GM11168 (cell line): Measurements from ENCODE around the gene TRAM2.

ENCODE experiments used
- in situ Hi-C: fragments of 300-500 bp; cut with MboI; formaldehyde crosslinking; loops from one replicate; pipeline ENCODE4 v1.12.0; 2022; ENCODE audit warnings: low sequenced_read_pairs; ENCODE audit not compliant: unreplicated experiment

Gene TRAM2

GRCh38 chr6:52577022-52577777 lies at the start of gene TRAM2:
Gene TRAM2, minus strand, starts transcription at chr6:52577060. Its CDS starts 145 bp downstream, at chr6:52576915.
- in situ Hi-C loops = no loop called here

DNA sequence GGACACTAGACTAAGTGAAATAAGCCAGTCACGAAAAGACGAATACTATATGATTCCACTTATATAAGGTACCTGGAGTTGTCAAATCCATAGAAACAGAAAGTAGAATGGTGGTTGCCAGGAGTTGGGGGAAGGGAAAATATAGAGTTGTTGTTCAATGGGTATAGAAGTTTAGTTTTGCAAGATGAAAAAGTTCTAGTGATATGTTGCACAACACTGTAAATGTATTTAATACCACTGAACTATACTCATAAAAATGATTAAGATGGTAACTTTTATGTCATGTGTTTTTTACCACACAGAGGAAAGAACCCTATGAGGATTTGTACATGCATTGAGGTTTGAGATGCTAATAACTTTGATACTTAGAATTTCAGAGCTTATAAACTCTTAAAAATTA lies 46.0 kb upstream of the TRAM2 start:
- in situ Hi-C loops = no loop called here

DNA sequence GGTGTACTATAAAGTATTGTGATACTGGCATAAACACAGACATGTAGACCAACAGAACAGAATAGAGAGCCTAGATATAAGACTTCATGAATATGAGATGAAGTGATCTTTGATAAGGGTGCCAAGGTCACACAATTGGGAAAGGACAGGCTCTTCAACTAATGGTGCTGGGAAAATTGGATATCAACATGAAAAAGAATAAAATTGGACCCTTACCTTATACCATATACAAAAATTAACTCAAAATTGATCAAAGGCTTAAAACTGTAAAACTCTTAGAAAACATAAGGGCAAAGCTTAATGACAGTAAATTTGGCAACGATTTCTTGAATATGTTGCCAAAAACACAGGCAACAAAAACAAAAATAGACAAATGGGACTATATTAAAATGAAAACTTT lies 44.8 kb upstream of the TRAM2 start:
- in situ Hi-C loops = no loop called here

DNA sequence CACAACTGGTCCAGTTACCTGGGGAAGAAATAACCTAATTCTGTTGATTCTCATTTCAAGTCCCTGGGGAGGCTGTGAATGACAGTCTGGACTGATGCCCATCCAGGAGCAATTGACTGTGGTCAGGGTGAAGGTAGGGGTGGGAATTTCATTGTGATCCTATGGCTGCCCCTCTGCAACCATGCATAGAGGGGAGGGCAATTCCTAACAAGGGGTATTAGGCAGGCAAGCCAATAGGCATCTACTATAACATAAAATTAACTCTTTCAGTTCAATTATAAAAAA lies 44.0 kb upstream of the TRAM2 start:
- in situ Hi-C loops = no loop called here

DNA sequence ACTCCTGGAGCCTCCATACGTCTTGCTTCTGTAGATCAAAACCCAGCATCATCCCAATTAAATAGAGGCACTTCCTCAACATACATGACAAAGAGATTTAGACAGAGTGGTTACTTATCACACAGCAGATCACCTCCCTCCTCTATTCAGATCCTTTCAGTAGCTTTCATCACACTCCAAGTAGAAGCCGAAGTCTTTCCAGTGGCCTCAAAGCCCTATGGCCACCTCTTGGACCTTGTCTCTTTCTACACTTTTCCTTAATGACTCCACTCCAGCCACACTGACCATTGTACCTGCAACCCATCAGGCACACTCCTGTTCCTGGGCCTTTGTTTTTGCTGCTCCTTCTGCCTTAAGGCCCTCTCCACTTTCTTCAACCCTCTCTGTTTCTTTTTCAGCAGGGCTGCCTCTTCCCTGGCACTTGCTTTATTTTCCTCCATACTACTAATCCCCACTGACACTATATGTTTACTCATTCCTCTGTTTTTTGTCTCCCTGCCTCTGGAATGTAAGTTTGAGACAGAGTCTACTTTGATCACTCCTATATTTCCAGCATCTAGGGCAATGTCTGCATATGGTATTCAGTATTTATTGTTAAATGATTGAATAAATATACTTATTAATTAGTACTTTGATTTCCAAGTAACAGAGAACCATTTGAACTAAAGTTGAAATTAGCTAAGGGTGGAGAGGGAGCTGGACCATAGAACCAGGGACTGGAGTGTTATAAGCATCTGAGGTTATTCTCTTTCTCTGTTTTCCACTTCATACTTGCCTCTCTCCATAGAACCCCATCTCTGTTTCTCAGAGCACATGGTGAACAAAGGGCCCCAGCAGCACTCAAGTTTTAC lies 43.4 kb upstream of the TRAM2 start:
- in situ Hi-C loops = no loop called here

DNA sequence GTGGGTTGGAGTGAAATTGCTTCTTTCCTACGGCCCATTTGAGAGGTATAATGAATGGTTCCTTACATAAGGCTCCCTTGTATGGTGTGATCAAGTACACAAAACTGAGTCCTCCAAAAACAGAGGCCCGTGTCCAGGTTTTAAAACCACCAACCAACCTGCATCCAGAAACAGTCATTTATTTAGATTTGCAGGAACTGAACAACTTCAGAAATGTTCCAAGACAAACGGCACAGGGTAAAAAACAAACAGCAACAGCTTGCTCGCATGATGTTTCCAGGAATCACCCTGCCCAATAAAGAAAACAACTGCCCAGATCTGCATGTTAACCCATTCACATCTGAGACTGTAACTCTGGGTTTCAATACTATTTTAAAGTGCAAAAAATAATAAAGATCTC lies 40.2 kb upstream of the TRAM2 start:
- in situ Hi-C loops = no loop called here

GRCh38 chr6:52616059-52616690 lies 39.3 kb upstream of the TRAM2 start:
- in situ Hi-C loops = no loop called here

- in situ Hi-C loops = no loop called here
These were observed 35.6 kb upstream of the TRAM2 start for GRCh38 chr6:52612336-52613054.

GRCh38 chr6:52611833-52612232 lies 35.0 kb upstream of the TRAM2 start:
- in situ Hi-C loops = no loop called here

- in situ Hi-C loops = no loop called here
These were observed 34.0 kb upstream of the TRAM2 start for GRCh38 chr6:52610745-52611355.

DNA sequence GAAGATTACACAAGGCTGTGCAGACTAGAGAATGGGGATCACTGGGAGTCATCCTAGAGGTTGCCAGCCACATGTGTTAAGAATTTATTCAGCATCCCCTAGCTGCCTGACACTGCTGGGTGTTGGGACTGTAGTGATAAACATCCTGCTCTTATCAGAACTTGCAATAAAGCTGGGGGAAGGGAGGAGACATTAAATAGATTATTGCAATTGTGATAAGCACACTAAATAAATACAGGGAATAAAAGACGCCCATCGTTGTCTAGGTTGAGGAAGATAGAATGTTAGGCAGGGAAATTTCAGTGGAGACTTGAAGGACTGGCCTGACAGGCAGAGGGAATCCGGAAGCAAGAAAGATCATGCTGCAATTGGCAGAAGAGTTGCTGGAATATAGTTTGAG lies 33.2 kb upstream of the TRAM2 start:
- in situ Hi-C loops = no loop called here

GRCh38 chr6:52605610-52606185 lies 28.8 kb upstream of the TRAM2 start:
- in situ Hi-C loops = loop anchor here (10.0 kb wide), 1 partner anchor 201 kb away; no protein-coding TSS in a partner anchor

DNA sequence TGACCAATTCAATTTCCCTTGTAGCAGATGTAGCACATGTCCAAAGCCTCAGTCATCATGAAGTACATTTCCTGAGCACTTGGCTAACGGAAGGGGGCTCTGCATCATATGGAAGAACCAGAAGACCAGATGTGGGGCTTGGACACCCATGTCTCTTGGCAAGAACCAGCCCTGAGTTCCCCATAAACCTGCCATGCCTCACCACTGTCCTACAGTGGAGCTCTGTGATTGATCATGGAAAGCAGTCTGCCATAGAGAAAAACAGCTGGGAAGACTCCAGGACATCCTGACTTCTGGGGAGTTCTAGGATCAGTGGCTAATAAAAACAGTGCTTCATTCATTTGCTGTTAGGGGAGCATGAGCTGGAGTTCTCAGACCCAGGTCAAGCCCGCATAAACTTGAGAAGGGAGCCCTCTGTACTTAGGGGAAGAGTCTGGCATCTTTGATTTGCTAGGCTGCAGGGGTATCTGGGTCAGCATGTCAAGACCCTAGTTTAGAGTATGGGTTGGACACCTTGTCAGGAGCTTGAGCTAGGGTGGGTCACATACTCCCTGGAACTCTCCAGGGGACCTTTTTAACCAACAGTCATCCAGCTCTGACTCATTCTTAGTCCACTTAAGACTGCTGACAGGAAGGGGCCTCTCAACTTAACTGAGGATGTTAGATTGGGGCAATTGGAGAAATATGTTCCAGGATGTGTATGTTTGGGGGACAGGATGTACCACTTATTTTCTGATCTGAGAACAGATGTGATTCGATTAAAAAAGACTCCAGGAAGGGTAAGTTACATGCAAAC lies 26.3 kb upstream of the TRAM2 start:
- in situ Hi-C loops = loop anchor here (10.0 kb wide), 1 partner anchor 198 kb away; no protein-coding TSS in a partner anchor

- in situ Hi-C loops = no loop called here
These were observed 21.9 kb upstream of the TRAM2 start for GRCh38 chr6:52598824-52599190.

DNA sequence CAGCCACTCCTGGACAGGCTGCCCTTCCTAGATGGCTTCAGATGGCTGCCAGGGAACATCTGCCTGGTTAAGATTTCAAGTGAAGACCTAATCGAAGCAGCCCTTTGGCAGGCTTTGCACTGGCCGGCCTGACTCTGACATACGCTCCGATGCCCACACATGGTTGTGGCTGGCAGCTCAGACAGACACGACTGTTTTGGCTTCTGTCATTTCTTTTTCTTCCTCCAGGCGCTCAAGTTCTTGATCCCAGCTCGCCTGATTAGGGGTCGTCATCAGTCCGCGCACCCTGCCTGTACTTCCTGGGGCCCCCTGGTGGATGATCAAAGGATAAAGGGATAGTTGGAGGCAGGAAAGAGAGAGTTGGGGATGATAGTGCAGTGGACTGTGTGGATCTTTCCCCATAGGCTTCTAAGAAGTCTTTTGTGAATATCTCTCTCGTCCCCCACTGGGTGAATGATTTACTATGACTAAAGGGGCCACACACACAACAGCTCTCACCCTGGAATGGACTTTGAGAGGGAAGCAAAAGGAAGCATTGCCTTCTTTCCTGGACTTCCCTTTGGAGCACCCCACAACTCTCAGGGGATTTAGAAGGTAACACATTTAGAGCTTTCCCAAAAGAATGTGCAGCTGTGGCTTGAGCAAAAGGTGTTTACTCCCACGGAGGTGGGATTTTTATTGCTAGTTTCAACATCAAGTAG lies 21.4 kb upstream of the TRAM2 start:
- in situ Hi-C loops = no loop called here

DNA sequence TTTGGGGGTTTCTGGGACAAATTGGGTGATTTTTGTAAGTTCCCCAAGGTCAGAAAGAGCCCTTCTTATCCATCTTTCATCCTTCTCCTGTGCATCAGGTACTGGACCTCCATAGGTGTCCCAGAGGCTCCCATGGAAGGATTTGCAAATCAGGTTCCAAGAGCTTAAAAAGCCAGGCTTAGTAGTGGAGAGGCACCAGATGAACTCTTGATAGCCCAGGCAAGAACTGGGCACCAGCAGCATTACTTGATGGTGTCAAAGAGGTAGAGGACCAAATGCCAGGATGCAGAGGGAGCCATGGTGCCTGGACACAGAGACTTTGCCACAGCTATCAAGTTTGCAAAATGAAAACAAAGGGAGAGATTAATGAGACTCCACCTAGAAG lies 20.9 kb upstream of the TRAM2 start:
- in situ Hi-C loops = no loop called here

DNA sequence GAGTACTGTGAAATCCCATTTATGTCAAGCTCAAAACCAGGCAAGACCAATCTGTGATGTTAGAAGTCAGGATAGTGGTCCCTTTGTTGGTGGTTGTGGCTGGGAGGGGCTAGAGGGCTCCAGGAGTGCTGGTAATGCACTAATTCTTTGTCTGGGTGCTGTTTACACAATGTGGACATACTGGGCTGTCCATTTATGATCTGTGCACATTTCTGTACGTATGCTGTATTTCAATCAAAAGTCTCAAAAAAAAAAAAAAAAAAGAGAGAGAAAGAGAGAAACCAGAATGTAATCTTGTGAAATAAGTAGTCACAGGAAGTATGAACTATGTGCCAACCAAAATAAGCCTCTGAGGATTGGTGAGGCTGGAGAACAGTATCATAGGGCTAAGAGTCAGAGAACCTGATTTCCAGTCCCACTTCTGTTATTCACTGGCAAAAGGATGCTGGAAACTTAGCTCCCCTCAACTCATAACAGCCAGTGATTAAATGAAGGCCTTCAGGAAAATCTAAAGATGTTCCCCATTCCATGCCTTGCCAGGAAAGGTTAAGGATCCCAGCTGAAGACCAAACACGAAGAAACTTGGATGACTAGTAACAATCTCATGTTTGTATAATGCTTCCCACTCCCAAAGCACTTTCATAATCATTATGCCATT lies 19.6 kb upstream of the TRAM2 start:
- in situ Hi-C loops = no loop called here

GRCh38 chr6:52595796-52596130 lies 18.9 kb upstream of the TRAM2 start:
- in situ Hi-C loops = no loop called here
